GM20000 (cell line): ENCODE data around the gene PLPPR1.

ENCODE experiments used
- DNase-seq: peaks from one replicate; pipeline ENCODE4 v3.0.0; 2012; ENCODE audit warnings: low spot score
- TF ChIP-seq, protein P1 (sequence below): IDR thresholded peaks from 2 replicates; pipeline ENCODE4 v1.5.1; 2012; ENCODE audit warnings: mild to moderate bottlenecking, control low read depth; ENCODE audit errors: extremely low read depth, missing control alignments

The PLPPR1 gene

DNA sequence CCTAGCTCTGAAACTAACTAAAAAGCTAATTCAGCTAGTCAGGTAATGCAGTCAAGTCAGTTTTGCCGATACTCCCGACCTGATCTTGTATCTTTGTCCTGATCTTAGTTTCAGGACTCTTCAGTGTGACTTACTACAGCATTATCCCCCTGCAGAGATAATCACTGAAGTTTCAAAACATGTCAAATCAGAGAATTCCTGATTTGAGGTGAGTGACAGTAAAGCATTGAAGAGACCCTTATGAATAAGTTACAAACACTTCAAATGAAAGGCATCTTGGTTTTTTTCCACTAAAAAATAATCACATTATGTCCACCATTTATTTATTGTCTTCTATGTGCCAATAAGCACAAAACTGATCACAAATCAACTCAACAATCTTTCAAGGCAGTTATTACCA lies 308.7 kb downstream of the PLPPR1 start:
- TF ChIP-seq, protein P1, sequence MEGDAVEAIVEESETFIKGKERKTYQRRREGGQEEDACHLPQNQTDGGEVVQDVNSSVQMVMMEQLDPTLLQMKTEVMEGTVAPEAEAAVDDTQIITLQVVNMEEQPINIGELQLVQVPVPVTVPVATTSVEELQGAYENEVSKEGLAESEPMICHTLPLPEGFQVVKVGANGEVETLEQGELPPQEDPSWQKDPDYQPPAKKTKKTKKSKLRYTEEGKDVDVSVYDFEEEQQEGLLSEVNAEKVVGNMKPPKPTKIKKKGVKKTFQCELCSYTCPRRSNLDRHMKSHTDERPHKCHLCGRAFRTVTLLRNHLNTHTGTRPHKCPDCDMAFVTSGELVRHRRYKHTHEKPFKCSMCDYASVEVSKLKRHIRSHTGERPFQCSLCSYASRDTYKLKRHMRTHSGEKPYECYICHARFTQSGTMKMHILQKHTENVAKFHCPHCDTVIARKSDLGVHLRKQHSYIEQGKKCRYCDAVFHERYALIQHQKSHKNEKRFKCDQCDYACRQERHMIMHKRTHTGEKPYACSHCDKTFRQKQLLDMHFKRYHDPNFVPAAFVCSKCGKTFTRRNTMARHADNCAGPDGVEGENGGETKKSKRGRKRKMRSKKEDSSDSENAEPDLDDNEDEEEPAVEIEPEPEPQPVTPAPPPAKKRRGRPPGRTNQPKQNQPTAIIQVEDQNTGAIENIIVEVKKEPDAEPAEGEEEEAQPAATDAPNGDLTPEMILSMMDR, result no peak
- no peak for DNase-seq

DNA sequence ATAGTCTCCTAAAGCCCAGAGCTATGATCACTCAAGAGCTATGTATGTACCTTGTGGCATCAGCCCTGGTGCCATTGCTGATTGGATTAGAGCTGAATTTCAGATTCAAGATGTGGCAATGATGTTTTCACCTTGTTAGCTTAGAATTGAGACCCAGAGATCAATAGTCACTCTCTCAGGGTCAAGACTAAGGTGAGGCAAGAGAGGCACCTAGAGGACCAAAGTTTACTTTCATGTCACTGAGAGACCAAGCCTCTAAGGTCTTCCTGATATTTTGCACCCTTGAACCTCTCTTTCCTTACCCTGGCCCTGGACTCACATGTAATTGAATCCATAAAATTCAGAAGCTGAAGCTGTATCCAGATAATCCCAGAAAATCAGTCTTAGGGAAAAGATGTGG lies 313.4 kb downstream of the PLPPR1 start:
- TF ChIP-seq, protein P1, result no peak
- no peak for DNase-seq

DNA sequence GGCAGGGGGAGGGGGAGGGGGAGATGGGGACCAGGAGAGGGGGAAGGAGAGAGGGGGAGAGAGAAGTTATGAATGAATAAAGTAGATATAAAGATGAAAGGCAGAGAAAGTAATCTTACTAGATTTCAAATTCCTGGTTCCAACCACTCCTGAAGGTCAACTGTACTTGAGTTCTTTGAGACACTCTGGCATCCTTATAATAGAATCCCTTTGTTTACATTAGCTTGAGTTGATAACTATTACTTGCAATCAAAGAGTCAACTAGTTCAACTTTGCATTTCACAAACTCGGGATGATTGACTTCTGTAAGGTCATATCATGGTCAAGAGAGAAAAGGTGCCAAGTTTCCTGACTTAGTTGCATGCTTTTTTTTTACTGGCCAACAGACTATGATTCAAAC lies 314.1 kb downstream of the PLPPR1 start:
- TF ChIP-seq, protein P1, result no peak
- no peak for DNase-seq

DNA sequence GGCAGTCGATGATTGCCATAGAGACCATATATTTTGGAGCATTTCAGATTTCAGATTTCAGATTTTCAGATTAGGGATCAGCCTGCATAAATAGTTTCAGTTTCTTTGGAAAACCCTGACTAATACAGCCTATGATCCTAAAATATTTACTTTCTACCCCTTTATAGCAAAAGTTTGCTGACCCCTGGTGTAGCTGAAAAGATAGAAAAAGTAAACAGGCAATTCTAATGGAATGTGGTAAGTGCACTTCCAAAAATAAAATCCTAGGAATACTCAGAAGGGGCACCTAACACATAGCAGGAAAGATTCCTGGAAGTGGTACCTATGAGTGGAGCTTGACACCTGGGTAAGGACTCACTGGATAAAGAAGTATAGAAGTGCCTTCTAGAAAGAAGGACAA lies 321.8 kb downstream of the PLPPR1 start:
- DNase-seq, result no peak
- TF ChIP-seq, protein P1, result no peak

DNA sequence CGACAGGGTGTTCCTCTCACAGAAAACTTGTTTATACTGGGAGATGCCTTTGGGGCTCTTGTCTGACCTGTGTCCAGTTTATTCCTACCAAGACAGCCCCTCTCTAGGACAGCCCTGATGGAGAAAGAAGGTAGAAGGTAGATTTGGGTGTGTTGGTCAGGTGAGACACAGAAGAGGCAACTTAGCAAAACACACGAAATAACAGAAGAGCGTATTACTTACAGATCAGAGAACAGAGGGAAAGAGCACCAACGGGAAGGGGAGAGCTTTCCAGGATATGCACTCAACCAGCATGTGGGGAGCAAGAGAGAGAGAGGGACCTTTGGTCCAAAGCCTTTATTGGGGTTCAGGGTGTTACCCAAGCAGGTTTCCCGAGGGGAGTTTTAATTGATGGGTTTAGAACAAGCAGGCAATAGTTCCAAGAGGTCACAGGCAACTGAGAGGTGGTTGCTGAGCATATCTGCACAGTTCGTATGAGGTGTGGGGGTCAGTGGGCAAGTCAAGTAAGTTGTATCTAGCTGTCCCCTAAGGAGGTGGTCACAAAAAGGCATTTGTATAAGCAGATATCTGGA lies 324.5 kb downstream of the PLPPR1 start:
- DNase-seq, result no peak

DNA sequence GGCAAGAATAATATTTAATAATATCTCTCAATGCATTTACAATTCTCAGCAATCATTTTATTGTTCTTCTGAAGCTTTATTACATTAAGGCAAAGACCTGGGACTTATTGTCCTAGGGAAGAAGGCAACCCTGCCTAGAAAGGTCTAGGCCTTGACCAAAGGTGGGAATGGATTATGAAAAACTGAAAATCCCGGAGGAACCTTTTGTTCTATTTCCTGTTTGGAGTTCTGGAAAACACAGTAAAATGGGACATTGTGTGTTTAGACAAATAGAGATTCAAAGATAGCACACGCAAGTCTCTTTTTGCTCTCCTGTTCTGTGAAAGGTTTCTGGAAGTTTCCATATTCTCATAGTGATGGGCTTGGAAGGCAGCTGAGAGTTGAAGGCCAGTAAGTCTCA lies 325.2 kb downstream of the PLPPR1 start:
- TF ChIP-seq, protein P1, result no peak
- DNase-seq, result no peak

More for the DNA sequence above, 324.5 kb downstream of the PLPPR1 start:
- TF ChIP-seq, protein P1, result no peak

DNA sequence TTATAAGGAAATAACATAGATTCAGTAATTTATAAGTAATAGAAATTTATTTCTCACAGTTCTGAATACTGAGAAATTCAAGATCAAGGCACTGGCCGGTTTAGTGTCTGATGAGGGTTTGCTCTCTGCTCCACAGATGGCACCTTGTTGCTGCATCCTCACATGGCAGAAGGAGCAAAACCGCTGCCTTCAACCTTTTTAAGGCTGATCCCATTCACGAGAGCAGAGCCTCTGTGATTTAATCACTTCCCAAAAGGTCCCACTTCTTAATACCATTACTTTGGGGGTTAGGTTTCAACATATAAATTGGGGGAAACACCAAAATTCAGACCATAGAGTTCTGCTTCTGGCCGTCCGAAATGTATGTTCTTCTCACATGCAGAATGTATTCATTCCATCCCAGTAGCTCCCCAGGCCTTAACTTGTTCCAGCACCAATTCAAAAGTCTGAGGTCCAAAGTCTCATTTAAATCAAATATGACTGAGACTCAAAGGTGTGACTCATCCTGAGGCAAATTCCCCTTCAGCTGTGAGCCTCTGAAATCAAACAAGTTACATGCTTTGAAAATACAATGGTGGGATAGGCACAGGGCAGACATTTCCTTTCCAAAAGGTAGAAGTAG lies 325.7 kb downstream of the PLPPR1 start:
- TF ChIP-seq, protein P1, result no peak
- no peak for DNase-seq
